GM21360 (cell line): ENCODE data around the gene ADAP1.
"Not testable (repeated sequence)": the region's sequence is repeated elsewhere in the genome, so short reads cannot be mapped to it uniquely, and the experiment has no call there.

ENCODE experiments used
- ATAC-seq: cut with Tn5 transposase; IDR thresholded peaks from one replicate; pipeline ENCODE4 v1.9.1; 2021; ENCODE audit warnings: mild to moderate bottlenecking, moderate library complexity; ENCODE audit not compliant: unreplicated experiment

Gene ADAP1

DNA sequence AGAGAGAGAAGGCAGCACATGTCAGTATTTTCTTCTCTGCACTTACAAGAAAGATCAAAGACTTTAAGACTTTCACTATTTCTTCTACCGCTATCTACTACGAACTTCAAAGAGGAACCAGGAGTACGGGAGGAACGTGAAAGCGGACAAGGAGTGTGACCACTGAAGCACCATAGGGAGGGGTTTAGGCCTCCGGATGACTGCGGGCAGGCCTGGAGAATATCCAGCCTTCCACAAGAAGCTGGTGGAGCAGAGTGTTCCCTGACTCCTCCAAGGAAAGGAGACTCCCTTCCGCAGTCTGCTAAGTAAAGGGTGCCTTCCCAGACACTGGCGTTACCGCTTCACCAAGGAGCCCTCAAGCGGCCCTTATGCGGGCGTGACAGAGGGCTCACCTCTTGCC, 6.5 kb upstream of the ADAP1 start:
- ATAC-seq, result not testable (repeated sequence)

DNA sequence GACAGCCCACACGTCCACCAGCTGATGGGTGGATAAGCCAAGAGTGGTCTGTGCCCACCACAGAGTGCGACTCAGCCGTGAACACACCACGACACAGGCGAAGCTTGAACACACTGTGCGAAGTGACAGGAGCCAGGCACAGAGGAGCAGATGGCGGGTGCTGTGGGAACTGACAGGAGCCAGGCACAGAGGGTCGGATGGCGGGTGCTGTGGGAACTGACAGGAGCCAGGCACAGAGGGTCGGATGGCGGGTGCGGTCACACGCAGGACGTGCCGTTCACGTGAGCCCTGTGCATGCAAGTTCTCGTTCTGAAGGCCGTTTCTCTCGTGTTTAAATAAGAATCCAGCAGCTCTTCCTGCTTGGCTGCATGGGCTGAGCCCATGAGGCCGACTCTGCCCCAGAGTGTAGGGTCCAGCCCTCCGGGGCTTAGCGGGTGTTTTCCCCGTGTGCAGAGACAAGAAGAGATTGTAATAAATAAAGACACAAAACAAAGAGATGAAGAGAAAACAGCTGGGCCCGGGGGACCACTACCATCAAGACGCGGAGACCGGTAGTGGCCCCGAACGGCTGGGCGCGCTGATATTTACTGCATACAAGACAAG, 5.9 kb upstream of the ADAP1 start:
- ATAC-seq, result no peak

DNA sequence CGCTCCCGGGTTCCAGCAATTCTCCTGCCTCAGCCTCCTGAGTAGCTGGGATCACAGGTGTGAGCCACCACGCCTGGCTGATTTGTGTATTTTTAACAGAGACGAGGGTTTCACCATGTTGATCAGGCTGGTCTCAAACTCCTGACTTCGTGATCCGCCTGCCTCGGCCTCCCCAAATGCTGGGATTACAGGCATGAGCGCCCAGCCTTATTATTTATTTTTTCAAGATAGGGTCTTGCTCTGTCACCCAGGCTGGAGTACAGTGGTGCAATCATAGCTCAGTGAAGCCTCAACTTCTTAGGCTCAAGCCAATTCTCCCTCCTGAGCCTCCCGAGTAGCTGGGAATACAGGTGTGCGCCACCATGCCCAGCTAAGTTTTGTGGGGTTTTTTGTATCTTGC, 5.3 kb upstream of the ADAP1 start:
- not testable (repeated sequence) for ATAC-seq

- ATAC-seq, result no peak
These were observed 4.8 kb upstream of the ADAP1 start for GRCh38 chr7:959271-959670.

DNA sequence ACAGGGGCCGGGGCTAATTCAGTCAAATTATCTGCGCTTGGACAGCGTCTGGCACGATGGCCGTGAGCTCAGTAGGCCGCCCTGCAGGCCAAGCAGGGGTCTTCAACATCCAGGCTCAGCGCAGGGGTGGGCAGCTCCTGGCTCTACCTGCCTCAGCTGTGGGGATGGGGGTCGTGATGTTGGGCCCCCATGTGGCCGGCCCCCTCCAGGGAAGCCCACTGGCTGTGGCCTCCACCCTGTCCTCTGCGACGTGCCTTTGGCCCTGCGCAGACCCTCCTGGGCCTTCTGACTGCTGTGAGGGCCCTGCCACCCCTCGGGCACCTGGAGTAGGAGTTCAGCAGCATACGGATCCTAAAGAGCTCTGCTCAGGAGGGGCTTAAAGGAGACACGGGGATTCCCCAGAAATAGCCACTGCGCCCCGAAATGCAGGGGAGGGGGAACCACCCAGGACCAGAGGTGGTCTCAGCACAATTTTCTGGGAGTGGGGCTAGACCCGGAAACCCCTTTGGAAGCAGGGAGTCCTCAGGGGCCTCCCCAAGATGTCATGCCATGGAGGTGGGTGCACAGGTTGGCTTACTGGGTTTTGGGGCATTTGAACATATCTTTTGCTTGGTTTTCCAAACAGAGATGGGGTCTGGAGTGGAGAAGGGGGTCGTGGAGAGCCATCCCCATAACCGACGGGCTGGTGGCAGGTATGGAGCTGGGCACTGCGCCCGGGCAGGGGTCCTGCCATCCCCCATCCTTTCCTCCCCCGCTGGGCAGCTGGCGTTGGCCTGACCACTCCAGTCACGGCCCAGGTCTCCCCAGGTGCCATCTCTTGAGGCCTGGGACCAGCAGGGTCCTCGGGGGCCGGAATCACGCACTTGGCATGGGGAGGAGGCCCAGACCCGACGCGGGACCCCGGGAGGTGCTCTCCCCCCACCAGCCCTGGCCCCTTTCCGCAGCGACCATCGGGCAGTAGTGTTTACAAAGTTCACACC, 4.0 kb upstream of the ADAP1 start:
- no peak for ATAC-seq

GRCh38 chr7:957418-958220, 3.1 kb upstream of the ADAP1 start:
- no peak for ATAC-seq

DNA sequence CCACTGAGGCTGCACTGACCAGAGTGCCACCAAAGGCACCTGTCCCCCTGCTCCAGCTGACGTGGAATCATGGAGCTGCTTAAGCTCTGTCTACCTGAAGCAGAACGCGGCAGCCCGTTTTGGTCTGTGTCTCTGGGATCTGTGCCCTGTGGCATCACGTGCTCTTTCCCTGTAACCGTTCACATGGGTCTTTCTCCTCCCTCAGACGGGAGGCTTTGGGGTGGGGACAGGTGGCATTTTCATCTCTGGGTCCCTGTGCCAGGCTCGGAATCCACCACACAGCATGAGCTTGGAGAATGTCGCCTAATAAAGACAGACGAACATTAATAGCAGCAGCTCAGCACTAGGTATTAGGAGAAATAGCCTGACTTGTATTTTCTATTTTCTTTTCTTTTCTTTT, 1.6 kb upstream of the ADAP1 start:
- ATAC-seq, result no peak

GRCh38 chr7:953547-954327, 743 bp downstream of the ADAP1 start:
- ATAC-seq, result peak; percentile 12

GRCh38 chr7:952548-953441, 1.7 kb downstream of the ADAP1 start:
- no peak for ATAC-seq

DNA sequence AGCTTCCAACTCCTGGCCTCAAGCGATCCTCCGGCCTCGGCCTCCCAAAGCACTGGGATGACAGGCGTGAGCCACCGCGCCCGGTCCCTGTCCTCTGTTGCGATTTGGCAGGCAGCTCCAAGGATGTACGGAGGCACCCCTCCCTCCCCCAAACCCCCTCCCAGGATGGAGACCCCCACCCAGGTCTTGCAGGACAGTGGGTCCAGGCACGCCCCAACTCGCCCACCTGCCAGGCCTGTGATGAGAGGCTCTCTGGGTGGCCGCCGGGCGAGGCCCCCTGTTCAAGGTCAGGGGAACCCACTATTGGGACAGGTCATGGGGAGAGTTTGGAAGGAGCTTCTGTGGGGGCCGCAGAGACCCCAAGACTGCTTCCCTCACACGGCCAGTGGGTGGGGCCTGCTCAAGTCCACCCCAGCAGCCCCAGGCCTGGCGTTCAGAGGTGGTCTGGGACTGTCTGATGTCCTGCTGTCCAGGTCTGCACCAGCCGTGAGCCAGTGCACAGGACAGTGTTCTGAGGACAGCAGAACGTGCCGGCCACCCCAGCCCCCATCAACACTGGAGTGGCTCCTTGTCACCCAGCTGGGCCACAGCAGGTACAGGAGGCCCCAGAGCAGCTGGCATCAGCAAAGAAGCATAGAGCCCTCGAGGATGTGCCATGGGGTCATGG, 2.5 kb downstream of the ADAP1 start:
- no peak for ATAC-seq

- no peak for ATAC-seq
These were observed 5.2 kb downstream of the ADAP1 start for GRCh38 chr7:949021-949934.

- ATAC-seq, result no peak
These were observed 6.9 kb downstream of the ADAP1 start for GRCh38 chr7:947391-948210.

DNA sequence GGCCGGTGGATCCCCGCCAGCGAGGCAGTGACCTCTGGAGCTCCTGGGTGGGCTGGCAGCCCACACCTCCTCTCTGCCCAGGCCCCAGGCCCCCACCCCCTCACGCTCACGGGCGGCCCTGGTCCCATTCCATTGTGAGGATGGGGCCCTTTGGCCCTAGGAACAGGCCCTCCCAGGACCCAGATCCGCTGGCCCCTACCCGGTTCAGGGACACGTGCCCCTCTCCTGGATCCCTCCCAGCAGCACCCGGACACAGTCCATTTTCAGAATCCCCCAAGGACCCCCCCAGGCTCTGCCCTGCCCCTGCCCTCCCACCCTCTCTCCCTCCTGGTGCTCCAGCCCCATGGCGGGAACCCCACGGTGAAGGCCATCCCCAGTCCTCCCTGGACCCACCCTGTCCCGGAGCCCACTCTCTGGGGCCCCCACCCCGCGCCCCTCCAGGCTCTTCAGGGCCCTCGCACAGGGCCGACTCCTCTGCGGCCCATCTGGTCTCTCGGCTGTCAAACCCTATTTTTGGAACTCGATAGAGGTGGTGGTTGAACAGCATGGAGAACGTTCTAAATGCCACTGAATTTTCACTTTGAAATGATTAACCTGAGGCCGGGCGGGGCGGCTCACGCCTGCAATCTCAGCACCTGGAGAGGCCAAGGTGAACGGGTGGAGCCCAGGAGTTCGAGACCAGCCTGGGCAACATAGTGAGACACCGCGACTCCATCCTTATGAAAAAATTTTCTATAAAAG, 8.1 kb downstream of the ADAP1 start:
- no peak for ATAC-seq

DNA sequence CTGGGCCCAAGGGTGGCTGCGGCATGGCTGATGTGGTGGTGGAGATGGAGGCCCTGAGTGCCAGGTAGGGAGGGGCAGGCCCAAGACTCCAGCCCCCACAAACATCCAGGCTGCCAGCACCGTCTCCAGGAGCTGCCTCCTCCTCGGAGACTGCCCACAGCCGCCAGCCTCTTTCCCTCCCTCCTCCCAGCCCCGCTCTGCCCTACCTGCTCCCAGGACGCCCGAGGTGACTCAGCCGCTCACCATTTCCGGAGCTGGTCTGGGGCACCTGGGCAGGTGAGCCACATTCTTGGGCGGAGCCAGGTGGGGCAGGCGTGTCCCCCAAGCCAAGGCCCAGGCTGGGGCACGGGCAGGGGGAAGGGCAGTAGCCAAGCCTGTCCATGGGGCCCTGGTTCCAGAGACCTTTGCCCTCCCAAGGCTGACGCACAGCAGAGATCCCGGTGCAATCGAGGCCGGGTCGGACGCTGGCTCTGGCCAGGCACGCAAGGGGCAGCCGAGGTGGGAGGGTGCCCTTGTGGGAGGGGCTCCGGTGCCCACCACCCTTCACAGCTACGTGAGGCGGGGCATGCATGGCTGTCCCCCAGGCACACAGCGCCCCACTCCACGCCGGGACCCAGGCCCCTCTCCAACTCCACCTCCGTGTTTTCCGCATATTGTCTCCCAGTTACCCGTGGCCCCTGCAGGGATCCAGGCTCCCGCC, 8.8 kb downstream of the ADAP1 start:
- ATAC-seq, result no peak

DNA sequence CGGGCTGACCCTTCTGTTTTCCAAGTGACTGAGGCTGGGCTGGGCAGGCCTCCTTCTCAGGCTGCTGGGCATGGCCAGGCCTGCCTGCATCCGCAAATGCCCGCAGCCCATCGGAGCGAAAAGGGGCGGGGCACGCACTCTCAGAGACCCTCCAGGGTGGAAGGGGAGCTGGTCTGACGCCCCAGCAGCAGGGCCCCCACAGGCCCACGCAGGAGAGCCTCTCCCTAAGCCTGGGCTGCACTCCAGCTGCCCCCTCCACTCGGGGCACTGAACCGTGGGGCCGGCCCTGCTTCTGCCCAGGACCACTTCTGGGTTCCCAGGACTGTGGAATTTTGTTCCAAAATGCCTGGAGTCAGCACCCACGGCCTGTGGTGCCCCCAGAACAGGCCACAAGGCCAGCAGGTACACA, 9.3 kb downstream of the ADAP1 start:
- ATAC-seq, result no peak

GRCh38 chr7:944744-945143, 9.7 kb downstream of the ADAP1 start:
- no peak for ATAC-seq
